Epithelial cell of proximal tubule (primary cell): Measurements from ENCODE around the gene GABARAP. TPM values are rescaled to one million over a fixed set of nuclear protein-coding genes. Genes with fewer than 3 reads are reported as not detected.

Source experiments
- DNase-seq: peaks from one replicate; pipeline ENCODE4 v3.0.0-alpha.2; 2011; ENCODE audit warnings: low read depth
- H3K4me3 ChIP-seq: 2 replicates; pipeline ENCODE4 v1.5.1; 2011; ENCODE audit warnings: low read depth, mild to moderate bottlenecking, low read length
- total RNA-seq: library from RNA; depleted of rRNA; stranded (reverse); fragments of >200 nt; gene quantifications from 2 replicates; pipeline ENCODE4 v1.2.3, GENCODE V29; 2015
- TF ChIP-seq, protein P1 (sequence below): conservative IDR thresholded peaks from 2 replicates; pipeline ENCODE4 v1.5.1; 2012; ENCODE audit warnings: low read depth, mild to moderate bottlenecking, low read length

The GABARAP gene
- total RNA-seq, 1 donor from 2014 or later, result 570 TPM

DNA sequence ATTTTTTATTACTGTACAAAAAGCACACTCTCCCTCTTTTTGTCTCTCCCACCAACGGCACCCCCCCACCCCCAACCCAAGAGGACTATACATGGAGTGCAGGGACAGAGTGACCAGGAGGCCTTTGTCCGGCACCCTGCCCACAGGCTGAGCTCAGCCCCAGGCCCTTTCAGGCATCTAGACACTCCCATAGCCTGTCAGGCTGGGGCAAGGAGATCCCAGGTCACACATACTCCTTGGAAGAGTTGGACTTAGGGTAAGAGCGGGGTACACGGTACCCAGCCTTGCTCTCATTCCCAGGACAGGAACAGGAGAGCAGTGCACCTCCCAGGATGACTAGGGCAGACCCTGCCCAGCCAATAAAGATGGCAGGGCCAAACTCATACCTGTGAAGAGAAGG, 17.9 kb upstream of the GABARAP start:
- H3K4me3 ChIP-seq, result peak overlapping the region; percentile 58
- TF ChIP-seq, protein P1, sequence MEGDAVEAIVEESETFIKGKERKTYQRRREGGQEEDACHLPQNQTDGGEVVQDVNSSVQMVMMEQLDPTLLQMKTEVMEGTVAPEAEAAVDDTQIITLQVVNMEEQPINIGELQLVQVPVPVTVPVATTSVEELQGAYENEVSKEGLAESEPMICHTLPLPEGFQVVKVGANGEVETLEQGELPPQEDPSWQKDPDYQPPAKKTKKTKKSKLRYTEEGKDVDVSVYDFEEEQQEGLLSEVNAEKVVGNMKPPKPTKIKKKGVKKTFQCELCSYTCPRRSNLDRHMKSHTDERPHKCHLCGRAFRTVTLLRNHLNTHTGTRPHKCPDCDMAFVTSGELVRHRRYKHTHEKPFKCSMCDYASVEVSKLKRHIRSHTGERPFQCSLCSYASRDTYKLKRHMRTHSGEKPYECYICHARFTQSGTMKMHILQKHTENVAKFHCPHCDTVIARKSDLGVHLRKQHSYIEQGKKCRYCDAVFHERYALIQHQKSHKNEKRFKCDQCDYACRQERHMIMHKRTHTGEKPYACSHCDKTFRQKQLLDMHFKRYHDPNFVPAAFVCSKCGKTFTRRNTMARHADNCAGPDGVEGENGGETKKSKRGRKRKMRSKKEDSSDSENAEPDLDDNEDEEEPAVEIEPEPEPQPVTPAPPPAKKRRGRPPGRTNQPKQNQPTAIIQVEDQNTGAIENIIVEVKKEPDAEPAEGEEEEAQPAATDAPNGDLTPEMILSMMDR, result no peak
- DNase-seq, result no peak

DNA sequence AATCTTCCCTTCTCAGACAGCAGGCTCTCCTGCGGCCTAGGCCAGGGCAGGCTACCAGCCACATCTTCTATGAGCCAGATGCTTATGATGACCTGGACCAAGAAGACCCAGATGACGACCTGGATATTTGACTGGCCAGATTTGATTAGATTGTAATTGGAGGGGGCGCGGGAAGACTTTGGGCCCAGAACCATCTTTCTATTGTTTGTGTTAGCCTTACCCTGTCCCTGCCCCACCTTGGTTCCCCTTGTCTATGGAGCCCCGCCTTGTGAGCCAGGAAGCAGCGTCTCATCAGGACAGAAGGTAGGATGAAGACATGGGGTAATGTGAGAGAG, 17.3 kb upstream of the GABARAP start:
- H3K4me3 ChIP-seq, result no peak overlapping the region
- DNase-seq, result no peak
- TF ChIP-seq, protein P1, result no peak

DNA sequence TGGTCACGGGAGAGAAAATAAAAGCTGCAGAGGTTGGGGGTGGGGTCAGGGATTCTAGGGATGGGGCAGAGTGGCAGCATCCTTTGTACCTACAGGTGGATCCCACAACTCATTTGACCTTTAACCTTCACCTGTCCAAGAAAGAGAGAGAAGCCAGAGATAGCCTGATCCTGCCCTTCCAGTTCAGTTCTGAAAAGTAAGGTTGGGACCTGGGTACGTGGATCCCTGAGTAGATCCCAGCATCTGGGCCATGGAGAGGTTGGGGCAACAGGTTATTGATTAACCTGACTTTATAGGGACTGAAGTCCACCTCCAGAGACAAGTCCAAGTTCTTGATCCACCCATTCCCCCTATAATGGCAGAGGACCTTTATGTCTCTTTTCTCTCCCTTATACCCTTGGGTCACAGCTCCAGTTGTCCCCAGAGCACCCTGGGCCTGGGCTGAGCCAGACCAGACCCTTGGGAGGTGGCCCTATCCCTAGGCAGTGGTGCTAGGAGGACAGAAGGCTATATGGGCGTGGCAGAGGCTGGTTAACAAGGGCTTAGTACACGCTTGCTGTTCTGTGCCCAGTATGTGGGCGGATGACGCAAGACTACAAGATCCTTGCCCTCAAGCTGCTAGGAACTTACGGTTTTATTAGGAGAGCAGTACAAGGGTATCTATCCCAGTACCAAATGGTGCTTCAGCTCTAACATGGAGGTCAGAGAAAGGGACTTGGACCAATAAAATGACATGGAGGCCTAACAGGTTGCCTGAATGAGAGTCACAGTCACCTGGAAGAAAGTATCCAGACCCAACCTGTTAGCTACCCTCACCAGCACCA, 16.7 kb upstream of the GABARAP start:
- H3K4me3 ChIP-seq, result no peak overlapping the region
- no peak for DNase-seq
- TF ChIP-seq, protein P1, result no peak

DNA sequence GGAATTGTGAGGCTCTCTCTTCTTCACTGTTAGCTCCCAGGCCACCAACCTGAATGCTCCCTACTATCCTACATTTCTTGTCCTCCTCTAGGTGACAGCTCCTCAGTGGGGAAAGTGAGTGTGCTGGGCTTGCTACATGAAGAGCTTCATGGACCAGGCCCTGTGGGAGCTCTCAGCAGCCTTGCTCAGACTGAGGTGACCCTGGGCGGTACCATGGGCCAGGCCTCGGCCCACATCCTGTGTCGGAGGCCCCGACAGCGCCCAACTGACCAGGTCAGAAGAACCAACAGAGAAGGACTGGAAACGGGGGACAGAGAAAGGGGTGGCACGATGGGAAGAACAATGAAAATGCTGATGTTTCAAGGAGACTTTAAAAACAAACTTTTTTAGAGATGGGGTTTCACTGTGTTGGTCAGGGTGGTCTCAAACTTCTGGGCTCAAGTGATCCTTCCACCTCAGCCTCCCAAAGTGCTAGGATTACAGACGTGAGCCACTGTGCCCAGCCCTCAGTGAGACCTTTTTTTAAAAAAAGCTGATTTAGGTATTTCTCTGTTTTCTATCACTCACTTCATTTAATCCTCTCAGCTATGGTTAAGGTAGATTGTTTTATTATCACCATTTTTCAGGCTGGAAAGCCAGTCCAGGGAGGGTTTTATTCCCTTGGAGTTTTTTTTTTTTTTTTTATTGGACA, 14.7 kb upstream of the GABARAP start:
- no peak overlapping the region for H3K4me3 ChIP-seq
- TF ChIP-seq, protein P1, result no peak

DNA sequence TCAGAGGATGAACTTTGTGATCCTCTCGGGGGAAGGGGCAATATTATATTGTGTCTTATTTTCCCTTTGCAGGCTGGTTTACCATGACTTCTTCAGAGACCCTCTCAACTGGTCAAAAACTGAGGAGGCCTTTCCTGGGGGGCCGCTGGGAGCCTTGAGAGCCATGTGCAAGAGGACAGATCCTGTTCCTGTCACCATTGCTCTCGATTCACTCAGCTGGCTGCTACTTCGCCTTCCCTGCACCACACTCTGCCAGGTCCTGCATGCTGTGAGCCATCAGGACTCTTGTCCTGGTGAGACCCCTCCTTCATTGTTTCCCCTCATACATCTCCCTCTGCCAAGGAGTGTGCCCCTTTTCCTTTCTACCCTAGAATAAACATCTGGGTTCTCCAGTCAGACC, 12.3 kb upstream of the GABARAP start:
- no peak for DNase-seq

More for the DNA sequence above, 14.7 kb upstream of the GABARAP start:
- DNase-seq, result no peak

DNA sequence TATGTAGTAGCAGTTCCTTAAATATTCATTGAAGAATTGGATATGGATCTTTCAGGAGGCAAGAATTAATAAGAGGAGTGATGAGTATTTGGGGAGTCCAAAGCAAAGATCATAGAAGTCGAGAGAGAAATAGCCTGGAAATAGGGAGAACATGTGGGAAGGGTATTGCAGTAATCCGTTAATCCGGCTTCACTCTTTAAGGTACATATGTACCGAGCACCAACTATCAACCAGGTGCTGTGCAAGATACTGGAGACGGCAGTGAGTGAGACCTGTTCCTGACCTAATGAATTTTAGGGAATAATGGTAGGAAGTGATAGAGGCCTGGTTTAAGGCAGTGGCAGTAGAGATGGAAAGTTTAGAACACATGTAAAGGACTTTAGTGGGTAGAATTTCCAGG, 10.8 kb upstream of the GABARAP start:
- TF ChIP-seq, protein P1, result no peak
- no peak for DNase-seq
- H3K4me3 ChIP-seq, result peak overlapping the region; percentile 73

More for the DNA sequence above, 12.3 kb upstream of the GABARAP start:
- TF ChIP-seq, protein P1, result no peak
- no peak overlapping the region for H3K4me3 ChIP-seq
